Loucy (cell line): ENCODE measurements around the gene MAP3K6.

Experiments
- CTCF ChIP-seq: fragments of 200-600 bp; sonication (generic); conservative IDR thresholded peaks from 2 replicates; pipeline ENCODE4 v1.5.1; 2014; ENCODE audit warnings: mild to moderate bottlenecking, antibody characterized with exemption, low read length
- EZH2phosphoT487 ChIP-seq: fragments of 200-600 bp; IDR thresholded peaks from 2 replicates; pipeline ENCODE4 v1.6.1; 2018; ENCODE audit warnings: antibody characterized with exemption, mild to moderate bottlenecking, moderate library complexity, borderline replicate concordance

- TF ChIP-seq CTCF (no peak), EZH2phosphoT487 (no peak)
Measured at GRCh38 chr1:27342778-27343638, 23.8 kb downstream of the MAP3K6 start.
